GM12891 (cell line): ENCODE results near the gene IL1A.

Experiments used
- POLR2AphosphoS5 ChIP-seq: IDR thresholded peaks from 2 replicates; pipeline ENCODE4 v1.6.1; 2011; ENCODE audit warnings: low read depth, low read length, control low read depth
- SPI1 ChIP-seq: IDR thresholded peaks from 2 replicates; pipeline ENCODE4 v1.6.1; 2011; ENCODE audit warnings: low read depth, low read length, control low read depth
- TAF1 ChIP-seq: IDR thresholded peaks from 2 replicates; pipeline ENCODE4 v1.6.1; 2011; ENCODE audit warnings: low read depth, low read length, control low read depth

DNA sequence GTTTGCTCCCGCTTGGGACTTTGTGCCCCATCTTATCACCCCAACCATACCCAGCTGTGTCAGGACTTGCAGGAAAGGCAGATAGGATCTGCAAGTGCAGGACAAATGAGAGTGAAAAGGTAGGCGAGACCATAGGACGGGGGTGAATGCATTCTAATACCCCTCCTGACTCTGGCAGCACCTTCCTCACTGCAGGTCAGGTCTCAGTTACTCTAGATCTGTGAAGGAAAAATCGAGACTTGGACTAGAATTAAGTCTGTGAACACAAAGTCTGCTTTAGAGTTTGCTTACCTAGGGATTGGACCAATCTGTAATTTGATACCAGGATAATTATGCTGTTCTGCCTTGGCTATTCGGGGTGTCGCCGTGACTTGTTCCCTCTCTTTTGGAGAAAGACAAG, 43.8 kb downstream of the IL1A start:
- TF ChIP-seq SPI1 (no peak), TAF1 (no peak), POLR2AphosphoS5 (no peak)
